Neural progenitor cell (in vitro differentiated cells): Measurements from ENCODE around the gene PODXL2.

Experiments
- EZH2 ChIP-seq: fragments of 200-600 bp; sonication (generic); IDR thresholded peaks from 2 replicates; pipeline ENCODE4 v1.6.1; 2017; ENCODE audit warnings: antibody characterized with exemption, mild to moderate bottlenecking, moderate library complexity
- EZH2phosphoT487 ChIP-seq: fragments of 200-600 bp; sonication (generic); IDR thresholded peaks from 2 replicates; pipeline ENCODE4 v1.6.1; 2017; ENCODE audit warnings: antibody characterized with exemption
- TF ChIP-seq, protein P1 (sequence below): fragments of 200-600 bp; sonication (generic); IDR thresholded peaks from 2 replicates; pipeline ENCODE4 v1.5.1; 2017; ENCODE audit warnings: antibody characterized with exemption, mild to moderate bottlenecking

- TF ChIP-seq EZH2phosphoT487 (no peak), EZH2 (no peak)
- TF ChIP-seq, protein P1, sequence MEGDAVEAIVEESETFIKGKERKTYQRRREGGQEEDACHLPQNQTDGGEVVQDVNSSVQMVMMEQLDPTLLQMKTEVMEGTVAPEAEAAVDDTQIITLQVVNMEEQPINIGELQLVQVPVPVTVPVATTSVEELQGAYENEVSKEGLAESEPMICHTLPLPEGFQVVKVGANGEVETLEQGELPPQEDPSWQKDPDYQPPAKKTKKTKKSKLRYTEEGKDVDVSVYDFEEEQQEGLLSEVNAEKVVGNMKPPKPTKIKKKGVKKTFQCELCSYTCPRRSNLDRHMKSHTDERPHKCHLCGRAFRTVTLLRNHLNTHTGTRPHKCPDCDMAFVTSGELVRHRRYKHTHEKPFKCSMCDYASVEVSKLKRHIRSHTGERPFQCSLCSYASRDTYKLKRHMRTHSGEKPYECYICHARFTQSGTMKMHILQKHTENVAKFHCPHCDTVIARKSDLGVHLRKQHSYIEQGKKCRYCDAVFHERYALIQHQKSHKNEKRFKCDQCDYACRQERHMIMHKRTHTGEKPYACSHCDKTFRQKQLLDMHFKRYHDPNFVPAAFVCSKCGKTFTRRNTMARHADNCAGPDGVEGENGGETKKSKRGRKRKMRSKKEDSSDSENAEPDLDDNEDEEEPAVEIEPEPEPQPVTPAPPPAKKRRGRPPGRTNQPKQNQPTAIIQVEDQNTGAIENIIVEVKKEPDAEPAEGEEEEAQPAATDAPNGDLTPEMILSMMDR: no peak
Observed at GRCh38 chr3:127688022-127688415, 59.0 kb downstream of the PODXL2 start.
